Hepatocyte (in vitro differentiated cells): Measurements from ENCODE around the gene STAB2.

ENCODE experiments used
- EZH2 ChIP-seq: fragments of 200-600 bp; sonication (generic); IDR thresholded peaks from 2 replicates; pipeline ENCODE4 v1.6.1; 2016; ENCODE audit warnings: antibody characterized with exemption, mild to moderate bottlenecking, borderline replicate concordance
- TF ChIP-seq, protein P1 (sequence below): fragments of 200-600 bp; sonication (generic); IDR thresholded peaks from 2 replicates; pipeline ENCODE4 v1.5.1; 2016; ENCODE audit warnings: antibody characterized with exemption, mild to moderate bottlenecking; ENCODE audit not compliant: poor library complexity

DNA sequence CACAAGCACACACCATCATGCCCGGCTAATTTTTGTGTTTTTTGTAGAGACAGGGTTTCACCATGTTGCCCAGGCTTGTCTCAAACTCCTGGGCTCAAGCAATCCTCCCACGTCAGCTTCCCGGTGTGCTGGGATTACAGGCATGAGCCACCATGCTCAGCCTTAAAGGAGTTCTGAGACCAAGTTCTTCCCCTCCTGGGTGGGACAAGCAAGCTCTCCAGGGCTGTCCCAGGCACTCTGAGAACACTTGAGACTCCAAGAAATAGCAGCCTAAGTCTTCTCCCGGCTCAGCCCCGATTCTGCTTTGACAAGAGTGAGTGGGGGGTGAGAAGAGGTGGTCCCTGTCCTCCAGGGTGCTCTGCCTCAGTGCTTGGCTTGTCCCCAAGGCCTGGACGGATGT lies 86.4 kb downstream of the STAB2 start:
- TF ChIP-seq, protein P1, sequence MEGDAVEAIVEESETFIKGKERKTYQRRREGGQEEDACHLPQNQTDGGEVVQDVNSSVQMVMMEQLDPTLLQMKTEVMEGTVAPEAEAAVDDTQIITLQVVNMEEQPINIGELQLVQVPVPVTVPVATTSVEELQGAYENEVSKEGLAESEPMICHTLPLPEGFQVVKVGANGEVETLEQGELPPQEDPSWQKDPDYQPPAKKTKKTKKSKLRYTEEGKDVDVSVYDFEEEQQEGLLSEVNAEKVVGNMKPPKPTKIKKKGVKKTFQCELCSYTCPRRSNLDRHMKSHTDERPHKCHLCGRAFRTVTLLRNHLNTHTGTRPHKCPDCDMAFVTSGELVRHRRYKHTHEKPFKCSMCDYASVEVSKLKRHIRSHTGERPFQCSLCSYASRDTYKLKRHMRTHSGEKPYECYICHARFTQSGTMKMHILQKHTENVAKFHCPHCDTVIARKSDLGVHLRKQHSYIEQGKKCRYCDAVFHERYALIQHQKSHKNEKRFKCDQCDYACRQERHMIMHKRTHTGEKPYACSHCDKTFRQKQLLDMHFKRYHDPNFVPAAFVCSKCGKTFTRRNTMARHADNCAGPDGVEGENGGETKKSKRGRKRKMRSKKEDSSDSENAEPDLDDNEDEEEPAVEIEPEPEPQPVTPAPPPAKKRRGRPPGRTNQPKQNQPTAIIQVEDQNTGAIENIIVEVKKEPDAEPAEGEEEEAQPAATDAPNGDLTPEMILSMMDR, result no peak
- no peak for TF ChIP-seq EZH2
